Thyroid gland (tissue), 4 donors: ENCODE results near the gene CSF2RB. TPM values are rescaled to one million over a fixed set of nuclear protein-coding genes. Genes with fewer than 3 reads are reported as not detected.

ENCODE experiments used
- DNase-seq, 2 donors: peaks; one replicate each; pipeline ENCODE4 v3.0.0-alpha.2; 2019
- H3K27ac ChIP-seq, 3 donors: fragments of 200-600 bp; sonication (generic); 1 replicate in 2 of 3; 2 replicates in 1 of 3; pipeline ENCODE4 v1.5.1; 2016 to 2019; ENCODE audit warnings: mild to moderate bottlenecking in 1 of 3, moderate library complexity in 1 of 3
- H3K27me3 ChIP-seq: fragments of 200-600 bp; sonication (generic); one replicate; pipeline ENCODE4 v1.5.1; 2019
- H3K36me3 ChIP-seq, 2 donors: fragments of 200-600 bp; sonication (generic); one replicate each; pipeline ENCODE4 v1.5.1; 2016 to 2019
- H3K4me1 ChIP-seq, 2 donors: fragments of 200-600 bp; sonication (generic); one replicate each; pipeline ENCODE4 v1.5.1; 2017 to 2019
- H3K4me3 ChIP-seq, 3 donors: fragments of 200-600 bp; sonication (generic); replicated peaks in 1 of 3; 1 replicate in 2 of 3; 2 replicates in 1 of 3; pipeline ENCODE4 v1.5.1; 2016; ENCODE audit warnings: mild to moderate bottlenecking in 1 of 3
- H3K9me3 ChIP-seq: fragments of 200-600 bp; sonication (generic); one replicate; pipeline ENCODE4 v1.5.1; 2017
- CTCF ChIP-seq, 6 experiments: fragments of 200-600 bp in 3 of 6; fragments of 450-650 bp in 3 of 6; sonication (generic) in 3 of 6; IDR thresholded peaks; one replicate each; pipeline ENCODE4 v1.5.1; 2016 to 2019; ENCODE audit warnings: antibody characterized with exemption in 6 of 6, mild to moderate bottlenecking in 2 of 6, inconsistent platforms in 1 of 6, moderate library complexity in 1 of 6
- POLR2A ChIP-seq, 2 donors: fragments of 450-650 bp; IDR thresholded peaks; one replicate each; pipeline ENCODE4 v1.6.1; 2017; ENCODE audit warnings: antibody characterized with exemption in 2 of 2, mild to moderate bottlenecking in 2 of 2, moderate library complexity in 1 of 2
- WGBS, 2 donors: methylation state at CpG; one replicate each; pipeline ENCODE4 v1.1.5; 2017; 5-methylcytosine and 5-hydroxymethylcytosine counted together
- intact Hi-C: fragments of 100-400 bp; cut with DNase I; formaldehyde crosslinking; loops from one replicate; pipeline ENCODE4 v1.15.1; 2023
- total RNA-seq, 4 donors: library from RNA; depleted of rRNA; stranded (reverse); fragments of >200 nt; gene quantifications; one replicate each; pipeline ENCODE4 v1.2.3, GENCODE V29; 2016

Gene CSF2RB
- total RNA-seq, 4 donors from 2014 or later, result 1.9 to 7.1 (median 3.0) TPM

DNA sequence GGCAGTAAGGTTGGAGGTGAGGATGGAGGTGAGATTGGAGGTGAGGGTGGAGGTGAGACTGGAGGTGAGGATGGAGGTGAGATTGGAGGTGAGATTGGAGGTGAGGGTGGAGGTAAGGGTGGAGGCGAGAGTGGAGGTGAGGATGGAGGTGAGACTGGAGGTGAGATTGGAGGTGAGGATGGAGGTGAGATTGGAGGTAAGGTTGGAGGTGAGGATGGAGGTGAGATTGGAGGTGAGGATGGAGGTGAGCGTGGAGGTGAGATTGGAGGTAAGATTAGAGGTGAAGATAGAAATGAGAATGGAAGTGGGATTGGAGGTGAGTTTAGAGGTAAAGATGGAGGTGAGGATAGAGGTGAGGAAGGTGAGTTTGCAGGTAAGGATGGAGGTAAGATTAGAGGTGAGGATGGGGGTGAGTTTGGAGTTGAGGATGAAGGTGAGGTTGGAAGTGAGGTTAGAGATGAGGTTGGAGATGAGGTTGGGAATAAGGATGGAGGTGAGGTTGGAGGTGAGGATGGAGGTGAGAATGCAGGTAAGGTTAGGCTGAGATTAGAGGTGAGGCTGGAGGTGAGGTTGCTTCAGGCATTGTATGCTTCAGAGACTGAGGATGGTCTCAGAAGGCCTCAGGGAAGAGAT is 40.4 kb upstream of the CSF2RB start:
- DNase-seq, result no peak
- no peak overlapping the region for H3K27ac ChIP-seq
- WGBS, 2 donors, result 92 to 93% methylated on average over 2 of the region's 2 CpGs
- H3K27me3 ChIP-seq, result no peaks in the 10 kb centered on the region
- TF ChIP-seq POLR2A (IDR thresholded peaks at IDR 0.05), result no peak
- TF ChIP-seq CTCF (IDR thresholded peaks at IDR 0.05), result no peak
- H3K36me3 ChIP-seq, result no peaks in the 10 kb centered on the region
- peaks cover 0 to 13% of the 10 kb centered on the region in 2 donors for H3K4me1 ChIP-seq
- intact Hi-C loops, result no loop called here
- no peak overlapping the region for H3K4me3 ChIP-seq
- H3K9me3 ChIP-seq, result no peaks in the 10 kb centered on the region

GRCh38 chr22:36873614-36874308 is 39.7 kb upstream of the CSF2RB start:
- intact Hi-C loops, result no loop called here
- peak; percentile 17 to 28 for DNase-seq
- H3K27ac ChIP-seq, result peak overlapping the region in 1 of 3 donors; percentile 4
- no peaks in the 10 kb centered on the region for H3K9me3 ChIP-seq
- no peaks in the 10 kb centered on the region for H3K27me3 ChIP-seq
- H3K4me1 ChIP-seq, result peaks cover 0 to 13% of the 10 kb centered on the region in 2 donors
- 48 to 52% methylated on average over 6 of the region's 6 CpGs for WGBS, 2 donors
- H3K4me3 ChIP-seq, result no peak overlapping the region
- TF ChIP-seq POLR2A (IDR thresholded peaks at IDR 0.05) (no peak), CTCF (IDR thresholded peaks at IDR 0.05) (peak in 4 of 6 experiments; percentile 26 to 40 (median 36))
- no peaks in the 10 kb centered on the region for H3K36me3 ChIP-seq

GRCh38 chr22:36874309-36874696 is 39.1 kb upstream of the CSF2RB start:
- peak overlapping the region in 1 of 3 donors; percentile 4 for H3K27ac ChIP-seq
- no peak overlapping the region for H3K4me3 ChIP-seq
- H3K4me1 ChIP-seq, result peaks cover 0 to 13% of the 10 kb centered on the region in 2 donors
- TF ChIP-seq CTCF (IDR thresholded peaks at IDR 0.05) (no peak), POLR2A (IDR thresholded peaks at IDR 0.05) (no peak)
- no peaks in the 10 kb centered on the region for H3K36me3 ChIP-seq
- H3K9me3 ChIP-seq, result no peaks in the 10 kb centered on the region
- 50 to 52% methylated on average over 1 to 2 of the region's 2 CpGs for WGBS, 2 donors
- H3K27me3 ChIP-seq, result no peaks in the 10 kb centered on the region
- intact Hi-C loops, result no loop called here
- DNase-seq, result no peak

GRCh38 chr22:36874736-36875135 is 38.7 kb upstream of the CSF2RB start:
- Histone ChIP-seq H3K4me3 (no peak overlapping the region), H3K9me3 (no peaks in the 10 kb centered on the region), H3K27ac (no peak overlapping the region), H3K36me3 (no peaks in the 10 kb centered on the region), H3K4me1 (peaks cover 0 to 13% of the 10 kb centered on the region in 2 donors), H3K27me3 (no peaks in the 10 kb centered on the region)
- intact Hi-C loops, result no loop called here
- WGBS, 2 donors, result 92 to 93% methylated on average over 9 of the region's 9 CpGs
- no peak for DNase-seq
- TF ChIP-seq POLR2A (IDR thresholded peaks at IDR 0.05), result no peak
- no peak for TF ChIP-seq CTCF (IDR thresholded peaks at IDR 0.05)

GRCh38 chr22:36875741-36876140 is 37.7 kb upstream of the CSF2RB start:
- peaks cover 0 to 13% of the 10 kb centered on the region in 2 donors for H3K4me1 ChIP-seq
- no peak for DNase-seq
- WGBS, 2 donors, result 78% methylated on average over 6 of the region's 6 CpGs
- H3K9me3 ChIP-seq, result no peaks in the 10 kb centered on the region
- no peaks in the 10 kb centered on the region for H3K27me3 ChIP-seq
- no peak overlapping the region for H3K4me3 ChIP-seq
- intact Hi-C loops, result no loop called here
- H3K36me3 ChIP-seq, result no peaks in the 10 kb centered on the region
- TF ChIP-seq POLR2A (IDR thresholded peaks at IDR 0.05) (no peak), CTCF (IDR thresholded peaks at IDR 0.05) (no peak)
- no peak overlapping the region for H3K27ac ChIP-seq
